ENCODE measurements around the gene LSS.
"Not testable (repeated sequence)": the region's sequence is repeated elsewhere in the genome, so short reads cannot be mapped to it uniquely, and the experiment has no call there.

Gene LSS

DNA sequence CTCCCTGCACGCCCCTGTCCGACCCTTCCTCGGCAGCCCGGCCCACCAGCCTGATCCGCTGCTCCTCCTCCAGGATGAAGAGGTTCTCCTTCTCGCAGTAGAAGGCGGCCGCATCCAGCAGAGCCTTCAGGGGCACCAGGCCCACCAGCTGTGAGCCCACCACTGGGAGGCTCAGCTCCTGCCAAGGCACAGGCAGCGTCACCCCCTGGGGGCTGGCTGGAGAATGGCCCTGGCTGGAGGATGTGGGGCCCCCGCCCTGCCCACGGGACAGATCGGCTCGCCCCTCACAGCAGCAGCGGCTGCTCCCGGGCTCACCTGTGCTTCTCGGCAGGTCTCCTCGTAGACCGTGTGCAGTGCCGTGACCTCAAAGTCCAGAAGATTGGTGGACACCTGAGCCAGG lies 78.5 kb downstream of the LSS start:
- peak; percentile 59 for DNase-seq (ENCODE audit: low spot score)
- Histone ChIP-seq H3K27ac (no peak overlapping the region), H3K4me3 (no peak overlapping the region)
- TF ChIP-seq, protein P1, sequence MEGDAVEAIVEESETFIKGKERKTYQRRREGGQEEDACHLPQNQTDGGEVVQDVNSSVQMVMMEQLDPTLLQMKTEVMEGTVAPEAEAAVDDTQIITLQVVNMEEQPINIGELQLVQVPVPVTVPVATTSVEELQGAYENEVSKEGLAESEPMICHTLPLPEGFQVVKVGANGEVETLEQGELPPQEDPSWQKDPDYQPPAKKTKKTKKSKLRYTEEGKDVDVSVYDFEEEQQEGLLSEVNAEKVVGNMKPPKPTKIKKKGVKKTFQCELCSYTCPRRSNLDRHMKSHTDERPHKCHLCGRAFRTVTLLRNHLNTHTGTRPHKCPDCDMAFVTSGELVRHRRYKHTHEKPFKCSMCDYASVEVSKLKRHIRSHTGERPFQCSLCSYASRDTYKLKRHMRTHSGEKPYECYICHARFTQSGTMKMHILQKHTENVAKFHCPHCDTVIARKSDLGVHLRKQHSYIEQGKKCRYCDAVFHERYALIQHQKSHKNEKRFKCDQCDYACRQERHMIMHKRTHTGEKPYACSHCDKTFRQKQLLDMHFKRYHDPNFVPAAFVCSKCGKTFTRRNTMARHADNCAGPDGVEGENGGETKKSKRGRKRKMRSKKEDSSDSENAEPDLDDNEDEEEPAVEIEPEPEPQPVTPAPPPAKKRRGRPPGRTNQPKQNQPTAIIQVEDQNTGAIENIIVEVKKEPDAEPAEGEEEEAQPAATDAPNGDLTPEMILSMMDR (IDR thresholded peaks at IDR 0.05), result no peak

DNA sequence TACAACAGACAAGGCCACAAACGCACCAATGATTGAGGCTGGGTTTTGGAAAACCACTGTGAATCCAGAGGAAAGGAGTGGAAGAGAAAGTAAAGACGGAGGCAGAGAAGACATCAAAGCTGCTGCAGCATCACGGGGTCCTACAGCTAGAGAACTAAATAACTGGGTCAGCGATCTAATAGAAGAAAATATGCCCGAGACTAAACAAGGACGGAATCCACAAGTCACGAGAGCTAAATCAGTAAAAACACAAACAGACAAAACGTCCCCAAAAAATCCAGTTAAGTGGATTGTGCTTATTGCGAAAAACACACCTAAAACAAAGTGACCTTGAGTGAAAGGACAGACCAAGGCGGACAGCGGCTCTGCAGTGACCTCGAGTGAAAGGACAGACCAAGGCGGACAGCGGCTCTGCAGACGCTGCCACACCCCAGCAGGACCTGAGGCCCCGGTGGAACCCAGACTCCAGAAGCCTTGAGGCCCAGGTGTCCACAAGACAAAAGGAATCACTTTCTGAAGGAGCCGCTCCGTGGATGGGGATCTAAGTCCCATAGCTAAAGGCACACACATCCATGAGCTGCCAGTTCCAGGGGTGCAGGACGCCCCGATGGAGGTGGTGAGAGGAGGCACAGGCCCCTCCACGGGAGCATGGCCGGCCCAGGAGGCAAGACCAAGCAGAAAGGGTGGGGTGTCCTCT lies 79.2 kb downstream of the LSS start:
- H3K27ac ChIP-seq, result no peak overlapping the region
- no peak for DNase-seq (ENCODE audit: low spot score)
- TF ChIP-seq, protein P1 (IDR thresholded peaks at IDR 0.05), result no peak
- no peak overlapping the region for H3K4me3 ChIP-seq

DNA sequence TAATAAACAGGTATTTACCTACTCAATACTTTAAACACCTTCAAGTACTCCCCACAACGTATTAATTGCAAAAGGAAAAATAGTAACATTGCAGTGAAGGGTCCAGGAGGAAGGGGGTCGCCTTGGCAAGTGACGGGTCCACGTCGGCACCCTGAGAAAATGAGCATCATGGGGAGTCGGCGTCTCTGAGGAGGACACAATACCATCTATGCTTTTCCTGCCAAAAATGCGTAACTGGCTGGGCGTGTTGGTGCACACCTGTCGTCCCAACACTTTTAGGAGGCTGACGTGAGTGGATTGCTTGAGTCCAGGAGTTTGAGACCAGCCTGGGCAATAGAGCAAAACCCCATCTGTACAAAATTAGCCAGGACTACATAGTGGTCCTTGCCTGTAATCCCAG lies 80.5 kb downstream of the LSS start:
- H3K27ac ChIP-seq, result no peak overlapping the region
- no peak overlapping the region for H3K4me3 ChIP-seq
- DNase-seq (ENCODE audit: low spot score), result no peak
- TF ChIP-seq, protein P1 (IDR thresholded peaks at IDR 0.05), result no peak

DNA sequence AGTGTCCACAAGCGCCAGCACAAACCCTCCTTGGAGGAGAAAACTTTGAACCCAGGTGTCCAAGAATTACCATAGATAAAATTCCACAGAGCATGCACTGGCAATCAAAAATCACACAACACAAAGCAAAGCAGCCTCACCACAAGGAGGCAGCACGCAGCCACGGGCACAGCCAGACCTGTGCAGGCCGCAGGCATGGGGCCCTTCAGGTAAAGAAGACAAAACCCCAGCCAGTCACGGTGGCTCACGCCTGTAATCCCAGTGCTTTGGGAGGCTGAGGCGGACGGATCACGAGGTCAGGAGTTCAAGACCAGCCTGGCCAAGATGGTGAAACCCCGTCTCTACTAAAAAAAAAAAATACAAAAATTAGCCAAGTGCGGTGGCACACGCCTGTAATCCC lies 81.1 kb downstream of the LSS start:
- H3K27ac ChIP-seq; H3K4me3 ChIP-seq; DNase-seq (ENCODE audit: low spot score): not testable (repeated sequence)

DNA sequence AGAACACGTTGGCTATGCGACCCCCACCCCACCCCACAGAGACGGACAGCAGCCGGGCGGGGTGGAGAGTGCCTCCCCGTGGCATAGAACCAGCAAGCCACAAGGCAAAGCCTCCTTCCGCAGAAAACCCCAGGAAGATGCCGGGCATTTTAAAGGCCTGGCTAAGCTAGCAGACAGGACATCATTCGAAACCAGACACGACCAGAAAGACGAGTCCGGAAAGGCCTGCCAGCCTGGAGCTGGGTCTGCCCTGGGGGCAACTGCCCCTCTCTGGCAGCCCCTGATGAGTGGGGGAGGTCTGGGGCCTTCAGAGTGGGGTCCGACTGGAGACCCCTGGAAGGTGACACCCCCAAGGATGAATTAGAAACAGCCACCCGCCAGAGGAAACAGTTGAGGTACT lies 81.7 kb downstream of the LSS start:
- no peak overlapping the region for H3K27ac ChIP-seq
- DNase-seq (ENCODE audit: low spot score), result no peak
- TF ChIP-seq, protein P1 (IDR thresholded peaks at IDR 0.05), result no peak

DNA sequence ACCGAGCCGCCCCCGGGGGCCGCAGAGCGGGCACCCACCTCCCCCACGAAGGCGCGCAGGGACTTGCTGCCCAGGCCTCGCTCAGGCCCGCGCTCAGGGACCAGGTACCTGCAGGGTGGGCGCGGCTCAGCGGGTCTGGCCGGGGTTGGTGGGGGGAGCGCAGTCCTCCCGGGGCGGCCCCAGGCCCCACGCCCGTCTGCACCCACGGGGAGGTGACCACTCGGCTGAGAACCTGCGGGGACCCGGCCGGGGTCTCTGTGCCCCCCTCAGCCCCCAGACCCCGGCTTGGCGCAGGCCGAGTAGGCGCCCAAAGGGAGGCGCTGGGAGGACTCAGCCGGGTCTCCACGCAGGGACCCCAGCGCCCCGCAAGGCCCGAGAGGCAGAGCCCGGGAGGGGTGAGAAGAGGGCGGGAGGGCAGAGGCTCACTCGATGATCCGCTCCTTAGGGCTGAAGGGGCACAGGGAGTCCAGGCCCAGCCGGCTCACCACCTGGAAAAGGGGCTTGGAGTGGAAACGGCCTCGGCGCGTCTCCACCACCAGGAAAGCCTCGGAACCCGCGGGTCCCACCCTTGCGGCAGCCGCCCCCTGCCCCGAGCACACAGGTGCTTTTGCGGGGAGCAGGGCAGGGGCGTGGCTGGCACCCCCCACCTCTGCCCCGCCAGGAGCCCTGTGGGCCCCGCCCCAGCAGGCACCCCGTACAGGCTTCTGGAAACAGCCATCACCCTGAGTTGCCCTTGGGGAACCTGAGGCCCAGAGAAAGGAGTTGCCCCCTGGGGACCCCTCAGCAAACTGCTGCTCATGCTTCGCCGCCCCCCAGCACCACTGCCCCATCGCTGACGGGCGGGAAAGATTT lies 82.5 kb downstream of the LSS start:
- Histone ChIP-seq H3K4me3 (no peak overlapping the region), H3K27ac (no peak overlapping the region)
- DNase-seq (ENCODE audit: low spot score), result no peak
- TF ChIP-seq, protein P1 (IDR thresholded peaks at IDR 0.05), result no peak

More for the DNA sequence above, 81.7 kb downstream of the LSS start:
- H3K4me3 ChIP-seq, result no peak overlapping the region

DNA sequence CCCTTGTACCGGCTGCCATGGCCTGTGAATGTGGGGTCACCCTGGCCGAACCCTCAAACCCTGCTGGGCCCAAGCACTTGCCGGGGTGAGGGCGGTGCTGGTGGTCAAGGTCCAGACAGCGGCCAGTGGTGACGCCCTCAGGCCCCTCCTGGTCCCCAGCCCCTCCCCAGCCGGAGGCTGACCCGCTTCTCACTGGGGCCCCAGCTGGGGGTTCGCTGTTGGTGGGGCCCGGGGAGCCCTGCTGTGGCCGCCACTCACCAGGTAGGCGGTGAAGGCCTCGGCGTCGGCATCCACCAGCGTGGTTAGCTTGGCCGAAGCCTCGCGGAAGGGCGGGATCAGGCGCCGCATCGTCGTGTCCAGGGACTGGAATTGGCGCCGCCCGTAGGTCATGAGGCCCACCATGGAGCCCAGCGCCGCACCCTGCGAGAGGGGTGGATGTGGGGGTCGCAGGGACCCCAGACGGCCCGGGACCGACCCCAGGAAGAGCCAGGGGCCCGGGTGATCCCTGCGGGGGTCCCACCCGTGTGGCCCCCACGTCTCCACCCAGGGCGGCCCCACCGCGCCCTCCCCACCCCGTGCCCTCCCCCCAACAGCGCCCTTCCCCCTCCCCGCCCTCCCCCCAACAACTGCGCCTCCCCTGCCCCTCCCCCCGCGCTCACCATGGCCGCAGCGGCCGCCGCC lies 83.3 kb downstream of the LSS start:
- no peak for DNase-seq (ENCODE audit: low spot score)
- H3K4me3 ChIP-seq, result no peak overlapping the region
- H3K27ac ChIP-seq, result no peak overlapping the region
- TF ChIP-seq, protein P1 (IDR thresholded peaks at IDR 0.05), result no peak
